ENCODE data around the gene GAA.

GAA gene

GRCh38 chr17:80101011-80101945 lies at the start of gene GAA:
GAA (plus strand) TSS chr17:80101581; CDS start chr17:80104587, 3,006 bp downstream.
- Histone ChIP-seq H3K4me3 (peak within 1 kb of the TSS; percentile 89), H3K27ac (peak within 1 kb of the TSS; percentile 94)
- TF ChIP-seq, protein P1, sequence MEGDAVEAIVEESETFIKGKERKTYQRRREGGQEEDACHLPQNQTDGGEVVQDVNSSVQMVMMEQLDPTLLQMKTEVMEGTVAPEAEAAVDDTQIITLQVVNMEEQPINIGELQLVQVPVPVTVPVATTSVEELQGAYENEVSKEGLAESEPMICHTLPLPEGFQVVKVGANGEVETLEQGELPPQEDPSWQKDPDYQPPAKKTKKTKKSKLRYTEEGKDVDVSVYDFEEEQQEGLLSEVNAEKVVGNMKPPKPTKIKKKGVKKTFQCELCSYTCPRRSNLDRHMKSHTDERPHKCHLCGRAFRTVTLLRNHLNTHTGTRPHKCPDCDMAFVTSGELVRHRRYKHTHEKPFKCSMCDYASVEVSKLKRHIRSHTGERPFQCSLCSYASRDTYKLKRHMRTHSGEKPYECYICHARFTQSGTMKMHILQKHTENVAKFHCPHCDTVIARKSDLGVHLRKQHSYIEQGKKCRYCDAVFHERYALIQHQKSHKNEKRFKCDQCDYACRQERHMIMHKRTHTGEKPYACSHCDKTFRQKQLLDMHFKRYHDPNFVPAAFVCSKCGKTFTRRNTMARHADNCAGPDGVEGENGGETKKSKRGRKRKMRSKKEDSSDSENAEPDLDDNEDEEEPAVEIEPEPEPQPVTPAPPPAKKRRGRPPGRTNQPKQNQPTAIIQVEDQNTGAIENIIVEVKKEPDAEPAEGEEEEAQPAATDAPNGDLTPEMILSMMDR (IDR thresholded peaks at IDR 0.05): peak; percentile 86
- peak; percentile 89 for DNase-seq (ENCODE audit: low spot score)

GRCh38 chr17:80051681-80052080 lies 49.7 kb upstream of the GAA start:
- TF ChIP-seq, protein P1 (IDR thresholded peaks at IDR 0.05): no peak
- no peak for DNase-seq (ENCODE audit: low spot score)

DNA sequence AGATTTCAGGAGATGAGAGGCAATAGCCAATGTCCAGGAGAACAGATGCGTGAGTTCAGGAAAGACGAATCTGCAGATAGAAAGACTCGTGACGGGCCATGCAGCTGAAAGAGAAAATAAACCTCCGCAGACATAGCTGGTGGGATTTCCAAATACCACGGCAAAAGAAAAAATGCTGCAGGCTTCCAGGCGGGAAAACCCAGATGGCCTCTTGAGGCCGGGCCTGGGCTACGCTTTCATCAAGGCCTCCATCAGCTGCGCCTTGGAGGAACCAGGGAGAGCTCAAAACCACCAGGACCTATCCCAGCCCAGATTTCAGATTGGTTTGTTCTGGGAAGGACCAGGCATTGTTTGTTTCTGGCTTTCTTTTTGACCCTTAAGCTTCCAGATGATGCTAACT lies 48.3 kb upstream of the GAA start:
- no peak for DNase-seq (ENCODE audit: low spot score)
- TF ChIP-seq, protein P1 (IDR thresholded peaks at IDR 0.05): no peak
- Histone ChIP-seq H3K27ac (no peak overlapping the region), H3K4me3 (no peak overlapping the region)

More at GRCh38 chr17:80051681-80052080, 49.7 kb upstream of the GAA start:
- Histone ChIP-seq H3K4me3 (no peak overlapping the region), H3K27ac (no peak overlapping the region)

DNA sequence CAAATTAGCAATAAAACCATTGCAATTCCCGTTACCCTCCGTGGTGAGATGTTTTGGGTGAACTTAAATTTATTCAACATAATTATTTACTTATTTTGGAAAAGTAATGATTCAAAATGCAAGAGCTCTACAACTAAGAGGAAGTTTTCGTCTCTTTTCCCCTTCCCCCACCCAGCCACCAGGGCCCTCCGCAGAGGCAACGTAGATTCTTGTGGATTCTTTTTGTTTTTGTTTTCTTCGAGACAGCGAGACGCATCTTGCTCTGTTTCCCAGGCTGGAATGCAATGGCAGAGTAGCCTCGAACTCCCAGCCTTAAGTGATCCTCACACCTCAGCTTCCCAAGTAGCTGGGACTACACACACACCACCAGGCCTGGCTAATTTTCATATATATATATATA lies 45.8 kb upstream of the GAA start:
- TF ChIP-seq, protein P1 (IDR thresholded peaks at IDR 0.05): no peak
- Histone ChIP-seq H3K4me3 (no peak overlapping the region), H3K27ac (no peak overlapping the region)
- DNase-seq (ENCODE audit: low spot score): no peak

DNA sequence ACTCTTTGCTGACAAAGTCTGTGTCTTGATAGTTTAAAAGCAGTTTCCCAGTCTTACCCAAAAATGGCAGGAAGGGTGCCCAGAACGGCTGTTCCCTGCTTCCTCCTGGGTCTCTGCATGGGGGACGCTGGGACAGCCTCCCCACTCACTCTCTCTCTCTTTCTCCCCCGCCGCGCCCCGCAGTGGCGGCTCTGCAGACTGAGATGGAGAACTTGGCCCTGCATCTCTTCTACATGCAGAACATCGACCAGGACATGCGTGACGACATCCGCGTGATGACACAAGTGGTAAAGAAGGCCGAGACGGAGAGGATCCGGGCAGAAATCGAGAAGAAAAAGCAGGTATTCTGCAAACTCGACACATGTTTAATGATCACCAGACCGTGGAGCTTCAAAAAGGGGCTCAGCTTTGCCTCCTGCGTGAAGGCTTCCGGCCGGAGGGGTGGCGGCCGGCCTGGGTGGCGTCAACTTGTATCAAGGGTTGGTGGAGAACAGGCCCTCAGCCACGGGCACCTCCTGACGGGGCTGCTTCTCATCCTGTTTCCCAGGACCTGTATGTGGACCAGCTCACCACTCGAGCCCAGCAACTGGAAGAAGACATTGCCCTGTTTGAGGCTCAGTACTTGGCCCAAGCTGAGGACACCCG lies 42.9 kb upstream of the GAA start:
- H3K4me3 ChIP-seq: no peak overlapping the region
- TF ChIP-seq, protein P1 (IDR thresholded peaks at IDR 0.05): no peak
- no peak for DNase-seq (ENCODE audit: low spot score)
- H3K27ac ChIP-seq: no peak overlapping the region

- Histone ChIP-seq H3K4me3 (no peak overlapping the region), H3K27ac (no peak overlapping the region)
- no peak for DNase-seq (ENCODE audit: low spot score)
- TF ChIP-seq, protein P1 (IDR thresholded peaks at IDR 0.05): no peak
Observed at GRCh38 chr17:80060644-80061043, 40.7 kb upstream of the GAA start.
